ENCODE data around the gene MAVS.

Gene MAVS

GRCh38 chr20:3846740-3847428, at the start of gene MAVS:
TSS of gene MAVS (plus strand) at chr20:3846834. CDS start at chr20:3854625, 7,791 bp downstream.
- peak within 1 kb of the TSS; percentile 87 for H3K4me3 Mint-ChIP-seq
- H3K27ac Mint-ChIP-seq (ENCODE audit: low read depth) = peak within 1 kb of the TSS; percentile 91
- peaks cover 30% of the 10 kb centered on the region for H3K4me1 Mint-ChIP-seq
- ATAC-seq (replicated peaks; ENCODE audit: extremely low read depth, poor library complexity, severe bottlenecking) = peak; percentile 94
- peak; percentile 70 for DNase-seq (ENCODE audit: low spot score in 2 of 2)
- H3K36me3 Mint-ChIP-seq (ENCODE audit: insufficient read depth) = peaks cover 5% of the 10 kb centered on the region
- no peaks in the 10 kb centered on the region for H3K27me3 Mint-ChIP-seq
- H3K9me3 Mint-ChIP-seq = no peaks in the 10 kb centered on the region

- H3K9me3 Mint-ChIP-seq = no peaks in the 10 kb centered on the region
- H3K27me3 Mint-ChIP-seq = no peaks in the 10 kb centered on the region
- H3K4me3 Mint-ChIP-seq = peak overlapping the region; percentile 99
- peaks cover 53% of the 10 kb centered on the region for H3K4me1 Mint-ChIP-seq
- ATAC-seq (replicated peaks; ENCODE audit: extremely low read depth, poor library complexity, severe bottlenecking) (no peak), DNase-seq (ENCODE audit: low spot score in 2 of 2) (no peak)
- peak overlapping the region; percentile 95 for H3K27ac Mint-ChIP-seq (ENCODE audit: low read depth)
- H3K36me3 Mint-ChIP-seq (ENCODE audit: insufficient read depth) = peaks cover 44% of the 10 kb centered on the region
Observed at GRCh38 chr20:3797226-3797545, 49.4 kb upstream of the MAVS start.

DNA sequence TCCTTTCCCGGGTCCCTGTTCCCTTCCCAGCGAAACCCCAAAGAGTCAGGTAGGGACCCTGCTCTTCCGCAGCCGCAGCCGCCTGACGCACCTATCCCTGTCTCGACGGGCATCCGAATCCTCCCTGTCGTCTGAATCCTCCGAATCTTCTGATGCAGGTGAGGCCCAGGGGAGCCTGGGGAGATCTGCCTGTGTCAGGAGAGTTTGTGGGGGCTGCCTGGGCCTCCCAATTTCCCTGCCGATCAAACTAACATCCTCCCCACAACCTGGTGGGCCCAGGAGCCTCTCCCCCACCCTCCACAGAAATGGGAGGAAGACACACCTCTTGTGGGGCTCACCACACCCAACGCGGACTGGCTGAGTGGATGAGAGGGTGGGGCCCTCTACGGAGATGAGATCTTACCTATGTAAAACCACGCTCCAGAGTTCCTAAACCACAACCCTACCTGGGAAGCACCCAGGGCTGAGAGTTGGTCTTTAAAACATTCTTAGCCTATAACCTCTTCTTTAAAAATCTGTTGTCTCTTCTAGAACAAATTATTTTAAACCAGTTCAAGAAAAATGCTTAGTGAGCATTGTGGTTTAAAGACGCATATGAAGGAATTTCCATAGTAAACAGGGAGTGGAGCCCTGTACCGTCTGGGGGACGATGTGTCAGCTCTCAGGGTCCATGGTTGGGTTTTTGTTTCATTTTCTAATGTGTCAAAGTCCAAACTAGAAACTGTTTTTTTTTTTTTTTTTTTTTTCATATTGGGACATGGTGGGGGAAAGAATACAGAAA, 48.9 kb upstream of the MAVS start:
- Mint-ChIP-seq H3K27ac (ENCODE audit: low read depth) (peak overlapping the region; percentile 95), H3K4me3 (peak overlapping the region; percentile 99), H3K27me3 (no peaks in the 10 kb centered on the region), H3K4me1 (peaks cover 59% of the 10 kb centered on the region), H3K36me3 (ENCODE audit: insufficient read depth) (peaks cover 50% of the 10 kb centered on the region), H3K9me3 (no peaks in the 10 kb centered on the region)
- ATAC-seq (replicated peaks; ENCODE audit: extremely low read depth, poor library complexity, severe bottlenecking) = no peak
- DNase-seq (ENCODE audit: low spot score in 2 of 2) = no peak

DNA sequence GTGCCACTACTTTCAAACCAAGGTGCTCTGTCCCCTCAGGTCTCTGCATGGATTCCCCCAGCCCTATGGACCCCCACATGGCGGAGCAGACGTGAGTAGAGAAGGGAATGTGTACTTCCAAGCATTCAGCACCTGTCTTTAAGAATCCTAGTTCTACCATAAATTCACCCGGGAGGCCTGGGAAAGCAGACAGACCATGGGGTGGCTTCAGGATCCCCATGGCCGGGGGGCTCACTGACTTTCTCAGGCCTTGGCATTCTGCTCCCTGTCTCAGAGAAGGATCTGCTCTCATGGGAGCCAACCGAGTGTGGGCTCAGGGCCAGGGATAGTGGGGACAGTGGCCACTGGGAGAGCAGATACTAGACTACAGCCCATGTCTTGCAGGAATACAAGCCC, 48.3 kb upstream of the MAVS start:
- DNase-seq (ENCODE audit: low spot score in 2 of 2) (no peak), ATAC-seq (replicated peaks; ENCODE audit: extremely low read depth, poor library complexity, severe bottlenecking) (no peak)
- peaks cover 53% of the 10 kb centered on the region for H3K36me3 Mint-ChIP-seq (ENCODE audit: insufficient read depth)
- H3K27ac Mint-ChIP-seq (ENCODE audit: low read depth) = peak overlapping the region; percentile 95
- H3K4me1 Mint-ChIP-seq = peaks cover 63% of the 10 kb centered on the region
- H3K27me3 Mint-ChIP-seq = no peaks in the 10 kb centered on the region
- no peaks in the 10 kb centered on the region for H3K9me3 Mint-ChIP-seq
- H3K4me3 Mint-ChIP-seq = peak overlapping the region; percentile 99

- ATAC-seq (replicated peaks; ENCODE audit: extremely low read depth, poor library complexity, severe bottlenecking) = no peak
- H3K9me3 Mint-ChIP-seq = no peaks in the 10 kb centered on the region
- no peak for DNase-seq (ENCODE audit: low spot score in 2 of 2)
- H3K36me3 Mint-ChIP-seq (ENCODE audit: insufficient read depth) = peaks cover 58% of the 10 kb centered on the region
- H3K4me1 Mint-ChIP-seq = peaks cover 68% of the 10 kb centered on the region
- H3K27me3 Mint-ChIP-seq = no peaks in the 10 kb centered on the region
- peak overlapping the region; percentile 99 for H3K4me3 Mint-ChIP-seq
- peak overlapping the region; percentile 95 for H3K27ac Mint-ChIP-seq (ENCODE audit: low read depth)
Observed at GRCh38 chr20:3798908-3799248, 47.8 kb upstream of the MAVS start.

GRCh38 chr20:3800256-3800877, 46.3 kb upstream of the MAVS start:
- no peak for DNase-seq (ENCODE audit: low spot score in 2 of 2)
- Mint-ChIP-seq H3K27me3 (no peaks in the 10 kb centered on the region), H3K4me3 (peak overlapping the region; percentile 99), H3K27ac (ENCODE audit: low read depth) (peak overlapping the region; percentile 95), H3K9me3 (no peaks in the 10 kb centered on the region), H3K36me3 (ENCODE audit: insufficient read depth) (peaks cover 70% of the 10 kb centered on the region), H3K4me1 (peaks cover 79% of the 10 kb centered on the region)
- no peak for ATAC-seq (replicated peaks; ENCODE audit: extremely low read depth, poor library complexity, severe bottlenecking)

GRCh38 chr20:3800878-3801260, 45.8 kb upstream of the MAVS start:
- no peak for ATAC-seq (replicated peaks; ENCODE audit: extremely low read depth, poor library complexity, severe bottlenecking)
- H3K4me3 Mint-ChIP-seq = no peak overlapping the region
- peaks cover 71% of the 10 kb centered on the region for H3K36me3 Mint-ChIP-seq (ENCODE audit: insufficient read depth)
- no peaks in the 10 kb centered on the region for H3K9me3 Mint-ChIP-seq
- DNase-seq (ENCODE audit: low spot score in 2 of 2) = no peak
- peak overlapping the region; percentile 95 for H3K27ac Mint-ChIP-seq (ENCODE audit: low read depth)
- H3K4me1 Mint-ChIP-seq = peaks cover 79% of the 10 kb centered on the region
- H3K27me3 Mint-ChIP-seq = no peaks in the 10 kb centered on the region

- Mint-ChIP-seq H3K4me1 (peaks cover 81% of the 10 kb centered on the region), H3K9me3 (no peaks in the 10 kb centered on the region), H3K4me3 (no peak overlapping the region), H3K27me3 (no peaks in the 10 kb centered on the region), H3K27ac (ENCODE audit: low read depth) (no peak overlapping the region), H3K36me3 (ENCODE audit: insufficient read depth) (peaks cover 71% of the 10 kb centered on the region)
- no peak for ATAC-seq (replicated peaks; ENCODE audit: extremely low read depth, poor library complexity, severe bottlenecking)
- no peak for DNase-seq (ENCODE audit: low spot score in 2 of 2)
Observed at GRCh38 chr20:3801299-3801698, 45.3 kb upstream of the MAVS start.

GRCh38 chr20:3801846-3802245, 44.8 kb upstream of the MAVS start:
- peaks cover 85% of the 10 kb centered on the region for H3K4me1 Mint-ChIP-seq
- no peaks in the 10 kb centered on the region for H3K27me3 Mint-ChIP-seq
- peak overlapping the region; percentile 70 for H3K27ac Mint-ChIP-seq (ENCODE audit: low read depth)
- no peak for ATAC-seq (replicated peaks; ENCODE audit: extremely low read depth, poor library complexity, severe bottlenecking)
- DNase-seq (ENCODE audit: low spot score in 2 of 2) = no peak
- peak overlapping the region; percentile 27 for H3K4me3 Mint-ChIP-seq
- H3K36me3 Mint-ChIP-seq (ENCODE audit: insufficient read depth) = peaks cover 73% of the 10 kb centered on the region
- H3K9me3 Mint-ChIP-seq = no peaks in the 10 kb centered on the region

GRCh38 chr20:3802524-3803239, 44.0 kb upstream of the MAVS start:
- peak overlapping the region; percentile 70 for H3K27ac Mint-ChIP-seq (ENCODE audit: low read depth)
- no peaks in the 10 kb centered on the region for H3K27me3 Mint-ChIP-seq
- H3K4me3 Mint-ChIP-seq = peak overlapping the region; percentile 27
- DNase-seq (ENCODE audit: low spot score in 2 of 2) = no peak
- no peaks in the 10 kb centered on the region for H3K9me3 Mint-ChIP-seq
- H3K36me3 Mint-ChIP-seq (ENCODE audit: insufficient read depth) = peaks cover 70% of the 10 kb centered on the region
- peaks cover 85% of the 10 kb centered on the region for H3K4me1 Mint-ChIP-seq
- no peak for ATAC-seq (replicated peaks; ENCODE audit: extremely low read depth, poor library complexity, severe bottlenecking)

GRCh38 chr20:3803289-3803688, 43.3 kb upstream of the MAVS start:
- H3K9me3 Mint-ChIP-seq = no peaks in the 10 kb centered on the region
- H3K4me1 Mint-ChIP-seq = peaks cover 84% of the 10 kb centered on the region
- peak overlapping the region; percentile 41 for H3K4me3 Mint-ChIP-seq
- DNase-seq (ENCODE audit: low spot score in 2 of 2) (no peak), ATAC-seq (replicated peaks; ENCODE audit: extremely low read depth, poor library complexity, severe bottlenecking) (no peak)
- no peak overlapping the region for H3K27ac Mint-ChIP-seq (ENCODE audit: low read depth)
- no peaks in the 10 kb centered on the region for H3K27me3 Mint-ChIP-seq
- H3K36me3 Mint-ChIP-seq (ENCODE audit: insufficient read depth) = peaks cover 65% of the 10 kb centered on the region

- ATAC-seq (replicated peaks; ENCODE audit: extremely low read depth, poor library complexity, severe bottlenecking) (no peak), DNase-seq (ENCODE audit: low spot score in 2 of 2) (no peak)
- H3K9me3 Mint-ChIP-seq = no peaks in the 10 kb centered on the region
- H3K4me1 Mint-ChIP-seq = peaks cover 79% of the 10 kb centered on the region
- peaks cover 59% of the 10 kb centered on the region for H3K36me3 Mint-ChIP-seq (ENCODE audit: insufficient read depth)
- H3K4me3 Mint-ChIP-seq = peak overlapping the region; percentile 41
- H3K27me3 Mint-ChIP-seq = no peaks in the 10 kb centered on the region
- no peak overlapping the region for H3K27ac Mint-ChIP-seq (ENCODE audit: low read depth)
Observed at GRCh38 chr20:3803854-3804253, 42.8 kb upstream of the MAVS start.

All from central memory CD8-positive, alpha-beta T cell (primary cell).